ENCODE results near the gene TRAF3.

TRAF3 gene

DNA sequence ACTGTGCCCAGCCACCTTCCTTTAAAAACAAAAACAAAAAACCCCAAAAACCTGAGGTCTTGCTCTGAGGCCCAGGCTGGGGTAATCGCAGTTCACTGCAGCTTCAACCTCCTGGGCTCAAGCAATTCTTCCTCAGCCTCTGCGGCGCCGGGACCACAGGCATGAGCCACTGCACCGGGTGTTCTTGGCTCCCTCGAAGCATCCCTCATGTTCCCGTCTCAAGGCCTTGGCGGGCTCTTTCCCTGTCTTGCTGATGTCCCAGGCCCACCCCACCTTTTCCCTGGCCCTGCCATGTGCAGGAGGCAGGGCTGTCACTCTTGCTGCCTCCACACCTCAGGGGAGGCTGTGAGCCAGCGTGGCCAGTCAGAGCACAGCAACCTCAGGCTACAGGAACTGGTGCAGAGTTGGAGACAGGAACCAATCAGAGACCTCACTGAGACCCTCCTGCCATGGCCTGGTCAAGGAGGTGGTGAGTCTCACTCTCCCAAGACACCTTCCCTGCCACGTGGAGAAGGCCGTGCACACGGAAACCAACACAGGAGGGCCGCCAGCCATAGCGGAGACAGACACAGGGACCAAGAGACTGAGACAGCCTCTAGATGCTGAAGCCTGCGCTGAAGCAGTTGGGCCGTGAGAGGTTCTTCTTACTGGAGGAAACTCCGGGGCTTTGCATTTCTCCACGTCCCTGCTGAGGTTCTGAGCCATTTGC, 139.3 kb downstream of the TRAF3 start:
- H2AK5ac ChIP-seq (ENCODE audit: low read length), result no peak overlapping the region
- H3K18ac ChIP-seq (ENCODE audit: low read length), result no peak overlapping the region
- no peak overlapping the region for H3K4me2 ChIP-seq (ENCODE audit: low read length)
- no peak overlapping the region for H3K27ac ChIP-seq (ENCODE audit: low read depth, low read length)
- no peak overlapping the region for H3K4me3 ChIP-seq (ENCODE audit: low read length)
- H3K79me1 ChIP-seq (ENCODE audit: low read length), result no peaks in the 10 kb centered on the region
- H3K23ac ChIP-seq (ENCODE audit: low read length), result no peak overlapping the region
- no peaks in the 10 kb centered on the region for H3K27me3 ChIP-seq (ENCODE audit: insufficient read depth, low read length, poor library complexity)
- H2BK120ac ChIP-seq (ENCODE audit: low read depth, low read length), result no peak overlapping the region
- H2BK15ac ChIP-seq (replicated peaks; ENCODE audit: low read depth), result no peak overlapping the region
- no peak overlapping the region for H4K5ac ChIP-seq (ENCODE audit: low read length)
- no peak for DNase-seq
- no peak overlapping the region for H4K8ac ChIP-seq (ENCODE audit: low read depth, low read length)
- no peaks in the 10 kb centered on the region for H3K79me2 ChIP-seq (ENCODE audit: control insufficient read depth, insufficient read depth, low read length)
- no CpG with 5 or more reads among the region's 18 CpGs for WGBS (ENCODE audit: extremely low coverage, insufficient coverage, low lambda C conversion rate)
- no peak overlapping the region for H3K4ac ChIP-seq (ENCODE audit: low read depth, low read length)
- H2BK5ac ChIP-seq (ENCODE audit: low read length), result no peak overlapping the region
- no peaks in the 10 kb centered on the region for H3K36me3 ChIP-seq (ENCODE audit: control insufficient read depth, insufficient read depth, low read length)
- H3K4me1 ChIP-seq (ENCODE audit: control insufficient read depth, low read depth, low read length), result no peaks in the 10 kb centered on the region
- H3K9ac ChIP-seq (ENCODE audit: low read length), result no peak overlapping the region
- H3K56ac ChIP-seq (ENCODE audit: low read length), result no peak overlapping the region

DNA sequence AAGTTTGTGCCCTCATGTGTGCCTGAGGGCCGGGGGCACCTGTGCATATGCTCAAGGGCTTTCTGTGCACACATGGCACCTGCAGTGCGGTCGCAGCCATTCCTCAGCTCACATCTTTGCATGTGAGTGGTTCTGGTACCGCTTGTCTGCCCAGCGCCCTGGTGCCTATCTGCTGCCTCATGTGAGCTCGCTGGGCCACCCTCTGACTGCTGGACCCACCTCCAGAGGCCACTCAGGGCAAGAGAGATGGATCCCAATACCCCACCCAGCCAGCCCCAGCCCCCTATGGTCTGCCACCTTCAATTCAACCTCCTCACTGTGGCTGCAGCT, 139.8 kb downstream of the TRAF3 start:
- H4K8ac ChIP-seq (ENCODE audit: low read depth, low read length), result no peak overlapping the region
- H3K4me3 ChIP-seq (ENCODE audit: low read length), result no peak overlapping the region
- no peak overlapping the region for H3K9ac ChIP-seq (ENCODE audit: low read length)
- WGBS (ENCODE audit: extremely low coverage, insufficient coverage, low lambda C conversion rate), result no CpG with 5 or more reads among the region's 6 CpGs
- no peak overlapping the region for H4K5ac ChIP-seq (ENCODE audit: low read length)
- no peaks in the 10 kb centered on the region for H3K4me1 ChIP-seq (ENCODE audit: control insufficient read depth, low read depth, low read length)
- no peak overlapping the region for H3K18ac ChIP-seq (ENCODE audit: low read length)
- H3K4ac ChIP-seq (ENCODE audit: low read depth, low read length), result no peak overlapping the region
- no peak overlapping the region for H3K4me2 ChIP-seq (ENCODE audit: low read length)
- H3K23ac ChIP-seq (ENCODE audit: low read length), result no peak overlapping the region
- H3K79me1 ChIP-seq (ENCODE audit: low read length), result no peaks in the 10 kb centered on the region
- H3K27ac ChIP-seq (ENCODE audit: low read depth, low read length), result no peak overlapping the region
- no peak overlapping the region for H2BK5ac ChIP-seq (ENCODE audit: low read length)
- H3K79me2 ChIP-seq (ENCODE audit: control insufficient read depth, insufficient read depth, low read length), result no peaks in the 10 kb centered on the region
- no peaks in the 10 kb centered on the region for H3K36me3 ChIP-seq (ENCODE audit: control insufficient read depth, insufficient read depth, low read length)
- no peak overlapping the region for H2AK5ac ChIP-seq (ENCODE audit: low read length)
- no peak overlapping the region for H2BK120ac ChIP-seq (ENCODE audit: low read depth, low read length)
- H2BK15ac ChIP-seq (replicated peaks; ENCODE audit: low read depth), result no peak overlapping the region
- H3K56ac ChIP-seq (ENCODE audit: low read length), result no peak overlapping the region
- H3K27me3 ChIP-seq (ENCODE audit: insufficient read depth, low read length, poor library complexity), result no peaks in the 10 kb centered on the region
- no peak for DNase-seq

GRCh38 chr14:102917469-102918211, 140.4 kb downstream of the TRAF3 start:
- no peaks in the 10 kb centered on the region for H3K36me3 ChIP-seq (ENCODE audit: control insufficient read depth, insufficient read depth, low read length)
- no peak overlapping the region for H2BK120ac ChIP-seq (ENCODE audit: low read depth, low read length)
- H3K79me1 ChIP-seq (ENCODE audit: low read length), result no peaks in the 10 kb centered on the region
- no peak overlapping the region for H3K27ac ChIP-seq (ENCODE audit: low read depth, low read length)
- H2BK5ac ChIP-seq (ENCODE audit: low read length), result no peak overlapping the region
- no peak overlapping the region for H2AK5ac ChIP-seq (ENCODE audit: low read length)
- H3K4me3 ChIP-seq (ENCODE audit: low read length), result no peak overlapping the region
- H4K8ac ChIP-seq (ENCODE audit: low read depth, low read length), result no peak overlapping the region
- no peak overlapping the region for H3K4ac ChIP-seq (ENCODE audit: low read depth, low read length)
- H3K23ac ChIP-seq (ENCODE audit: low read length), result no peak overlapping the region
- no peaks in the 10 kb centered on the region for H3K79me2 ChIP-seq (ENCODE audit: control insufficient read depth, insufficient read depth, low read length)
- DNase-seq, result peak; percentile 59
- H2BK15ac ChIP-seq (replicated peaks; ENCODE audit: low read depth), result no peak overlapping the region
- H3K18ac ChIP-seq (ENCODE audit: low read length), result no peak overlapping the region
- no peaks in the 10 kb centered on the region for H3K27me3 ChIP-seq (ENCODE audit: insufficient read depth, low read length, poor library complexity)
- H3K9ac ChIP-seq (ENCODE audit: low read length), result no peak overlapping the region
- no peak overlapping the region for H4K5ac ChIP-seq (ENCODE audit: low read length)
- WGBS (ENCODE audit: extremely low coverage, insufficient coverage, low lambda C conversion rate), result no CpG with 5 or more reads among the region's 12 CpGs
- H3K56ac ChIP-seq (ENCODE audit: low read length), result no peak overlapping the region
- H3K4me1 ChIP-seq (ENCODE audit: control insufficient read depth, low read depth, low read length), result no peaks in the 10 kb centered on the region
- no peak overlapping the region for H3K4me2 ChIP-seq (ENCODE audit: low read length)

- Histone ChIP-seq H3K9ac (ENCODE audit: low read length) (no peak overlapping the region), H3K27me3 (ENCODE audit: insufficient read depth, low read length, poor library complexity) (no peaks in the 10 kb centered on the region), H3K27ac (ENCODE audit: low read depth, low read length) (no peak overlapping the region), H3K4me1 (ENCODE audit: control insufficient read depth, low read depth, low read length) (no peaks in the 10 kb centered on the region), H3K36me3 (ENCODE audit: control insufficient read depth, insufficient read depth, low read length) (no peaks in the 10 kb centered on the region), H4K5ac (ENCODE audit: low read length) (no peak overlapping the region), H3K79me1 (ENCODE audit: low read length) (no peaks in the 10 kb centered on the region), H2BK120ac (ENCODE audit: low read depth, low read length) (no peak overlapping the region), H2BK5ac (ENCODE audit: low read length) (no peak overlapping the region), H3K23ac (ENCODE audit: low read length) (no peak overlapping the region), H3K4me3 (ENCODE audit: low read length) (no peak overlapping the region), H2BK15ac (replicated peaks; ENCODE audit: low read depth) (no peak overlapping the region), H3K18ac (ENCODE audit: low read length) (no peak overlapping the region), H4K8ac (ENCODE audit: low read depth, low read length) (no peak overlapping the region), H3K79me2 (ENCODE audit: control insufficient read depth, insufficient read depth, low read length) (no peaks in the 10 kb centered on the region), H3K4me2 (ENCODE audit: low read length) (no peak overlapping the region), H3K4ac (ENCODE audit: low read depth, low read length) (no peak overlapping the region), H2AK5ac (ENCODE audit: low read length) (no peak overlapping the region), H3K56ac (ENCODE audit: low read length) (no peak overlapping the region)
- WGBS (ENCODE audit: extremely low coverage, insufficient coverage, low lambda C conversion rate), result no CpG with 5 or more reads among the region's 2 CpGs
- no peak for DNase-seq
These were observed 141.2 kb downstream of the TRAF3 start for GRCh38 chr14:102918438-102918837.

DNA sequence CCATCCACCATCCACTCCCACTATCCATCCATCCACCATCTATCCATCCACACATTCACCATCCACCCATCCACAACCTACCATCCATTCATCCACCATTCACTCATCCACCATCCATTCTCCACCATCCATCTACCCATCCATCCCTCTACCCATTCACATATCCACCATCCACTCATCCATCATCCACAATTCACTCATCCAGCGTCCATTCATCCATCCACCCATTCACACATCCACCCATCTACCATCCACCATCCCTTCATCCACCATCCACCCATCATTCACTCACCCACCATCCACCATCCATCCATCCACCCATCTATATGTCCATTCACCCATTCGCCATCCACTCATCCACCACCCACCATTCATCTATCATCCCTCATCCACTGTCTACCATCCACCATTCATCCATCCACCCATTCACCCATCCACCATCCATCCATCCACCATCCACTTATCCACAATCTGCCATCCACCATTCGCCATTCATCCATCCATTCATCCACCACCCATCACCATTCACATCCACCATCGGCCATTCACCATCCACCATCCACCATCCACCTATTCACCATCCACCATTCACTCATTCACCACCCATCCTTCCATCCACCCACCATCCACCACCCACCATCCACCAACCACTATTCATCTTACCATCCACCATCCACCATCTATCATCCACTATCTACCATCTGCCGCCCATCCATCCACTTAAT, 143.2 kb downstream of the TRAF3 start:
- no peak overlapping the region for H3K4ac ChIP-seq (ENCODE audit: low read depth, low read length)
- H3K23ac ChIP-seq (ENCODE audit: low read length), result no peak overlapping the region
- no peak overlapping the region for H2BK5ac ChIP-seq (ENCODE audit: low read length)
- H3K9ac ChIP-seq (ENCODE audit: low read length), result no peak overlapping the region
- no peak overlapping the region for H2AK5ac ChIP-seq (ENCODE audit: low read length)
- no peak overlapping the region for H4K5ac ChIP-seq (ENCODE audit: low read length)
- H3K79me1 ChIP-seq (ENCODE audit: low read length), result no peaks in the 10 kb centered on the region
- no peak overlapping the region for H3K27ac ChIP-seq (ENCODE audit: low read depth, low read length)
- 100% methylated on average over 1 of the region's 5 CpGs for WGBS (ENCODE audit: extremely low coverage, insufficient coverage, low lambda C conversion rate)
- no peak overlapping the region for H4K8ac ChIP-seq (ENCODE audit: low read depth, low read length)
- H3K79me2 ChIP-seq (ENCODE audit: control insufficient read depth, insufficient read depth, low read length), result no peaks in the 10 kb centered on the region
- H3K18ac ChIP-seq (ENCODE audit: low read length), result no peak overlapping the region
- no peak for DNase-seq
- H3K36me3 ChIP-seq (ENCODE audit: control insufficient read depth, insufficient read depth, low read length), result no peaks in the 10 kb centered on the region
- H3K56ac ChIP-seq (ENCODE audit: low read length), result no peak overlapping the region
- no peak overlapping the region for H3K4me3 ChIP-seq (ENCODE audit: low read length)
- H3K4me1 ChIP-seq (ENCODE audit: control insufficient read depth, low read depth, low read length), result no peaks in the 10 kb centered on the region
- H2BK15ac ChIP-seq (replicated peaks; ENCODE audit: low read depth), result no peak overlapping the region
- H3K4me2 ChIP-seq (ENCODE audit: low read length), result no peak overlapping the region
- H2BK120ac ChIP-seq (ENCODE audit: low read depth, low read length), result no peak overlapping the region
- H3K27me3 ChIP-seq (ENCODE audit: insufficient read depth, low read length, poor library complexity), result no peaks in the 10 kb centered on the region
